NCI-H2107 (cell line): ENCODE data around the gene USF2.

ENCODE experiments used
- DNase-seq: peaks from one replicate; lab custom pipeline; 2025; lab: John Stamatoyannopoulos, UW

Gene USF2

GRCh38 chr19:35265126-35265899 lies 3.4 kb upstream of the USF2 start:
- DNase-seq, result no peak

GRCh38 chr19:35265900-35266519 lies 2.8 kb upstream of the USF2 start:
- DNase-seq, result no peak

- no peak for DNase-seq
Measured at GRCh38 chr19:35266520-35267352, 2.0 kb upstream of the USF2 start.

- no peak for DNase-seq
Measured at GRCh38 chr19:35267353-35267817, 1.4 kb upstream of the USF2 start.

- DNase-seq, result no peak
Measured at GRCh38 chr19:35267818-35268535, 785 bp upstream of the USF2 start.

GRCh38 chr19:35269438-35270117 lies 816 bp downstream of the USF2 start:
- DNase-seq, result peak; percentile 28

GRCh38 chr19:35270381-35270811 lies 1.6 kb downstream of the USF2 start:
- no peak for DNase-seq

- DNase-seq, result no peak
Measured at GRCh38 chr19:35271546-35271945, 2.8 kb downstream of the USF2 start.

- DNase-seq, result no peak
Measured at GRCh38 chr19:35272122-35272719, 3.5 kb downstream of the USF2 start.

GRCh38 chr19:35272954-35273649 lies 4.3 kb downstream of the USF2 start:
- no peak for DNase-seq

- no peak for DNase-seq
Measured at GRCh38 chr19:35273686-35274259, 5.0 kb downstream of the USF2 start.

GRCh38 chr19:35274323-35274722 lies 5.6 kb downstream of the USF2 start:
- DNase-seq, result no peak

GRCh38 chr19:35276706-35277281 lies 8.0 kb downstream of the USF2 start:
- DNase-seq, result no peak

GRCh38 chr19:35278578-35279284 lies 10.0 kb downstream of the USF2 start:
- no peak for DNase-seq

- DNase-seq, result no peak
Measured at GRCh38 chr19:35279374-35279773, 10.6 kb downstream of the USF2 start.

- DNase-seq, result no peak
Measured at GRCh38 chr19:35279985-35280821, 11.4 kb downstream of the USF2 start.

- no peak for DNase-seq
Measured at GRCh38 chr19:35281303-35281702, 12.5 kb downstream of the USF2 start.
